NCI-H2107 (cell line): ENCODE results near the gene SPI1.
A peak's percentile ranks its signal among the peaks of the same experiment; 100 is the strongest.
"Not testable (repeated sequence)": the region's sequence is repeated elsewhere in the genome, so short reads cannot be mapped to it uniquely, and the experiment has no call there.

Experiments used
- DNase-seq: peaks from one replicate; lab custom pipeline; 2025; lab: John Stamatoyannopoulos, UW

The SPI1 gene

DNA sequence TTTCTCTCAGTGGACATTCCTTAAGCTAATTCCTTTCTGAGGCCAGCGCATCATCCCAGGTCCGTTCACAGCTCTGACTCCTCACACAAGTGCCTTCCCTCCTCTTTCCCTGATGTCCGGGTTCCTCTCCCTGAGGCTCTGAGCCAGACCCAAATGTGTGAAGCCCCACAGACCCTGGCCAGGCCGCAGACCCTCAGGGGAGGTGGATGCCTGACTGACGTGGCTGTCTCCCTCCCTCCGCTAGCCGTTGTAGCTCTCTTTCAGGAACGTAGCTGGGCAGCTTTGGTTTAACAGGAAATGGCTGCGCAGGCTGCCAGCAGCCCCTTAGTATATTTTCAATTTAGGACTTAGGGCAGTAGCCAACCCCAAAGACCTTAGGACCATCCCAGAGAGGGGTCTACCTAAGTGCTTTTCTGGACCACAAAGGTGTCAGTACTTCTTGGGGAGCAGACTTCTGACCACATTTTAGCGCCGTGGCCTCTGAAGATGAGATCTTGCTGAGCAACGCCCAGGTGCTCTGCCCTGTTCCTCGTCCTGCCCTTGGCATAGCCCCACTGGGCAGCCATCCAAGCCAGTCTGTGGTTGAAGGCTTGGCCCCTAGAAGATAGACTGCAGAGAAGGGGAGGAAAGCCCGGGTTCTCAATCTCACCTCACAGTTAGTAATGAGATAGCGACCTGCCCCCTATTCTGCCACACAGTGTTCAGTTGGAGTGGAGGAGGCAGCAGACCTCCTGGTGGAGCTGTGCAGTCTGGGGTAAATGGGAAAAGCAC lies 52.9 kb downstream of the SPI1 start:
- peak; percentile 14 for DNase-seq

DNA sequence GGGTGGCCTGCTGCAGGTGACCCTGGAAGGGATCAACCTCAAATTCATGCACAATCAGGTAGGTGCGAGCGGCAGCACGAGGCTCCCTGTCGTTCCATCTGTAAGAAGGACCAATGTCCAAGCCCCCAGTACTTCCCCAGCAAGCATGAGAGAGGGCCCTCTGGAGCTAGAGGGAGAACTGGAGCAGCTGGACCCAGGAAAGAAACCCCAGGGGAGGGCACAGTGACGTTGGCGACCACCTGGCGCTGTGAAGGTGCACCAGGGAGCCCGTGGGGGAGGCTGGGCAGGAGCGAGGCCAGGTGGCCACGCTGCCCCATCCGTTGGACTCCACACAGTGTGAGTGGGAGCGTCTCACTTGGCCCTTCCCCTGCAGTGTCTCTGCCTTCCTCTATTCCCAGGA lies 53.8 kb downstream of the SPI1 start:
- no peak for DNase-seq

DNA sequence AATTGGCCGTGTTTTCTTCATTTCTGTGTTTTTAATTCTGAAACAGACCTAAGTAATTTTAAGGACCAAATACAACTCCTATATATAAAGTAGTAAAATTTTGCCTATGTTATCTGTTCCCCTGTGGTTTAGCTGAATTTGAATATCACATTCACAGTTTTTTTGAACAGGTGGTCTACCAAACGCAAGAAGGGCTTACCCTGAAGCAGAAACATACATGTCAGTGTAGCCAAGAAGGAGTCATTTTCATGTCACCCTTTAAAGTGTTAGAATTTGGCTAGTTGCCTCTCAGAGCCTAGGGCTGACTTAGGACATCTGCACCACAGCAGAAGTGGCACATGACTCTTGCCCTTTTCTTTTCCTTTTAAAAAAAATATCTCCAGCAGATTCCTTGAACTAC lies 60.2 kb downstream of the SPI1 start:
- DNase-seq, result no peak

- DNase-seq, result no peak
Observed at GRCh38 chr11:47317064-47317828, 61.1 kb downstream of the SPI1 start.

DNA sequence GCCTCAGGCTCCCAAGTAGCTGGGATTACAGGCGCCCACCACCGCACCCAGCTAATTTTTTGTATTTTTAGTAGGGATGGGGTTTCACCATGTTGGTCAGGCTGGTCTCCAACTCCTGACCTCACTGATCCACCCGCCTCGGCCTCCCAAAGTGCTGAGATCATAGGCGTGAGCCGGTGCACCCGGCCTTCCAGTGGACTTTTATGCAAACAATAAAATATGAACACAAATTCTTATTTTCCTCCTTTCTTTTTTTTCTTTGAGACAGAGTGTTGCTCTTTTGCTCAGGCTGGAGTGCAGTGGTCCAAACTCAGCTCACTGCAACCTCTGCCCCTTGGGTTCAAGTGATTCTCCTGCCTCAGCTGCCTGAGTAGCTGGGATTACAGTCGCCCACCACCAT lies 61.8 kb downstream of the SPI1 start:
- not testable (repeated sequence) for DNase-seq

DNA sequence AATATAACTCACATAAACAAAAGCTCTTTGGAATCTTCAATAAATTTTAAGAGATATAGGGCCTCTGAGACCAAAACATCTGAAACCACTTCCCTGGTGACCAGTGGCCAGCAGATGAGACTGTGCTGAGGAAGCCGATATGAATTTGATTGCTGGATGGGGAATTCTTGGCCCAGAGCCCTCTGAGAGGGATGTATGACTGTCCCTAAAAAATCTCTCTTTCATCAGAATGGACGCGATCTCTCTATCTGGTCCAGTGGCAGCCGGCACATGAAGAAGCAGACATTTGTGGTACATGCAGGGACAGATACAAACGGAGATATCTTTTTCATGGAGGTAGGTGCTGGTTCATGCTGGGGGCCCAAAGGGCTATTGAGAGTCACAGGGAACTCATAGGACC lies 63.4 kb downstream of the SPI1 start:
- no peak for DNase-seq

DNA sequence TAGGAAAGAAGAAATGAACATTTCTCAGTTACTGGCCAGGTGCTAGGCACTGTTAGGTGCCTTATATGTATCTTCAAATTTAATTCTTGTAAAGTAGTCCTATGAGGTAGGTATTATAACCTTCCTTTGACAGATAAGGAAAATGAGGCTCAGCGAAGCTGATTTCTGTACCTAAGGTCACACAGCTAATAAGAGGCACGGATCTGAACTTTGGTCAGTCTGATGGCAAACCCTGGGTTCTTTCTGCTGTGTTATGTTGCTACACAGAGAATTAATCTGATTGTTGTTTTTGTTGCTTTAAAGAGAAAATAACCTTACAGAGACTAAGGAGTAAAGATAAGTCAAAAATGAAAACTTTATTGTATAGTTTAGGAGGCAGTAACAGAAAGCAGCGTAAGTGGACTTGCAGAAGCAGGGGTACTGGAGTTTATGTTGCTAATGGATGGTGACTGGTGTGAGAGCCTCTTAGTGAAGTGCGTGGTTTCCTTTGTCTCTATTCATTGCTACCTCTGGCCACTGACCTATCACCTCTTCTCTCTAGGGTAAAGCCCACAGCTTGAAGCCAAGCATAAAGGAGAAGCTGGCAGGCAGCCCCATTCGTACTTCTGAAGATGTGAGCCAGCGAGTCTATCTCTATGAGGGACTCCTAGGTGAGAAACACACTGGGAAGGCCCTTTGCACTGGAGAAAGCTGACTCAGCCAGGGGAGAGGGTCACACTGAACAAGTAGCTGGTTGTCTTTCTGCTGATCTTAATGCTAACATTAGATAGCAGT lies 70.1 kb downstream of the SPI1 start:
- DNase-seq, result no peak

DNA sequence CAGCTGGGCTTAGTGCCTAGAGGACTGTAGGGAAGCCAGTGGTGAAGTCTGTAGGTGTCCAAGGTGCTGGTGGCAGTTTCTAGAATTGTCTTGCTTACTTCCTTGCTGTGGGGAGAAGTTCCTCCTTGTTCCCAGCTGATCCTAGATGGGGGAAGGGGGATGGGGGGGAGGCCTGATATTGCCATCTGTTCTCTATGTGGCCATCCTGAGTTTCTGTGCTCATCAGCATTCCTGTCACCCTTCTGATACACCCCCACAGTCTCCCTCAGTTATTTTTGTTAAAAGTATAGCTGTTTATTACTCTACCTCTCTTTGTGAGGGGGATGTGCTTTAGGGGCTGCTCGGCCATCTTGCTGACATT lies 71.9 kb downstream of the SPI1 start:
- no peak for DNase-seq

GRCh38 chr11:47305734-47306483 lies 72.4 kb downstream of the SPI1 start:
- no peak for DNase-seq
